ENCODE results near the gene PNKD. TPM values are rescaled to one million over a fixed set of nuclear protein-coding genes. Genes with fewer than 3 reads are reported as not detected.

Gene PNKD
- total RNA-seq, 2 donors from 2014 or later: 103 to 145 TPM

DNA sequence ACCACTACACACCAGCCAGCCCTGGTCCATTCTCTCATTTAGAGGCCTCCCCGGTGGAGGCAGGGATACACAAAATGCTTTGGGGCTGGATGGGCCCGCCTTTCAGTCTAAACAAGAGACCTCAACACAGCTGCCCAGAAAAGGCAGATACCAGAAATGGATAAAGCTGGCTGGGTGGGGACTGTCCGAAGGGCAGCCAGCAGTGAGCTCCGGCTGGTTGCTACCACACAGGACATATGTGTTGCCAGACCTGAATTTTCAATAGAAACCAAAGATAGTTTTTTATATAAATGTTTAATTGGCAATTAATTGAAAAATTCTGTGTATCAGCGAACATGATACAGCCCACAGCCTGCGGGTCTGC is 8.1 kb upstream of the PNKD start:
- H3K4me1 ChIP-seq (replicated peaks): no peaks in the 10 kb centered on the region
- H3K27ac ChIP-seq: no peak overlapping the region
- no peaks in the 10 kb centered on the region for H3K27me3 ChIP-seq (replicated peaks; ENCODE audit: insufficient read depth)
- no peak overlapping the region for H3K4me3 ChIP-seq
- TF ChIP-seq POLR2AphosphoS5 (IDR thresholded peaks at IDR 0.05): no peak
- TF ChIP-seq, protein P1, sequence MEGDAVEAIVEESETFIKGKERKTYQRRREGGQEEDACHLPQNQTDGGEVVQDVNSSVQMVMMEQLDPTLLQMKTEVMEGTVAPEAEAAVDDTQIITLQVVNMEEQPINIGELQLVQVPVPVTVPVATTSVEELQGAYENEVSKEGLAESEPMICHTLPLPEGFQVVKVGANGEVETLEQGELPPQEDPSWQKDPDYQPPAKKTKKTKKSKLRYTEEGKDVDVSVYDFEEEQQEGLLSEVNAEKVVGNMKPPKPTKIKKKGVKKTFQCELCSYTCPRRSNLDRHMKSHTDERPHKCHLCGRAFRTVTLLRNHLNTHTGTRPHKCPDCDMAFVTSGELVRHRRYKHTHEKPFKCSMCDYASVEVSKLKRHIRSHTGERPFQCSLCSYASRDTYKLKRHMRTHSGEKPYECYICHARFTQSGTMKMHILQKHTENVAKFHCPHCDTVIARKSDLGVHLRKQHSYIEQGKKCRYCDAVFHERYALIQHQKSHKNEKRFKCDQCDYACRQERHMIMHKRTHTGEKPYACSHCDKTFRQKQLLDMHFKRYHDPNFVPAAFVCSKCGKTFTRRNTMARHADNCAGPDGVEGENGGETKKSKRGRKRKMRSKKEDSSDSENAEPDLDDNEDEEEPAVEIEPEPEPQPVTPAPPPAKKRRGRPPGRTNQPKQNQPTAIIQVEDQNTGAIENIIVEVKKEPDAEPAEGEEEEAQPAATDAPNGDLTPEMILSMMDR (IDR thresholded peaks at IDR 0.05): no peak
- TF ChIP-seq POLR2A (IDR thresholded peaks at IDR 0.05): no peak
- intact Hi-C loops (cut with DNase I): no loop called here
- 79% methylated on average over 6 of the region's 6 CpGs for WGBS
- DNase-seq (ENCODE audit: low spot score): no peak
- no peaks in the 10 kb centered on the region for H3K9me3 ChIP-seq
- peaks cover 18 to 28% of the 10 kb centered on the region in 2 donors for H3K36me3 ChIP-seq

DNA sequence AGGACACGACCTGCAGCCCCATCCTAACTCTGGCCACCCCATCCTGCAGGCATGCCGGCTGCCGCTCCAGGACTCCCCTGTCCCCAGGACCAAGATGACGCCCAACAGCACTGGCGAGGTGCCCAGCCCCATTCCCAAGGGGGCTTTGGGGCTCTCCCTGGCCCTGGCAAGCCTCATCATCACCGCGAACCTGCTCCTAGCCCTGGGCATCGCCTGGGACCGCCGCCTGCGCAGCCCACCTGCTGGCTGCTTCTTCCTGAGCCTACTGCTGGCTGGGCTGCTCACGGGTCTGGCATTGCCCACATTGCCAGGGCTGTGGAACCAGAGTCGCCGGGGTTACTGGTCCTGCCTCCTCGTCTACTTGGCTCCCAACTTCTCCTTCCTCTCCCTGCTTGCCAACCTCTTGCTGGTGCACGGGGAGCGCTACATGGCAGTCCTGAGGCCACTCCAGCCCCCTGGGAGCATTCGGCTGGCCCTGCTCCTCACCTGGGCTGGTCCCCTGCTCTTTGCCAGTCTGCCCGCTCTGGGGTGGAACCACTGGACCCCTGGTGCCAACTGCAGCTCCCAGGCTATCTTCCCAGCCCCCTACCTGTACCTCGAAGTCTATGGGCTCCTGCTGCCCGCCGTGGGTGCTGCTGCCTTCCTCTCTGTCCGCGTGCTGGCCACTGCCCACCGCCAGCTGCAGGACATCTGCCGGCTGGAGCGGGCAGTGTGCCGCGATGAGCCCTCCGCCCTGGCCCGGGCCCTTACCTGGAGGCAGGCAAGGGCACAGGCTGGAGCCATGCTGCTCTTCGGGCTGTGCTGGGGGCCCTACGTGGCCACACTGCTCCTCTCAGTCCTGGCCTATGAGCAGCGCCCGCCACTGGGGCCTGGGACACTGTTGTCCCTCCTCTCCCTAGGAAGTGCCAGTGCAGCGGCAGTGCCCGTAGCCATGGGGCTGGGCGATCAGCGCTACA is 7.4 kb upstream of the PNKD start:
- H3K27ac ChIP-seq: no peak overlapping the region
- WGBS: 86% methylated on average over 33 of the region's 39 CpGs
- H3K4me1 ChIP-seq (replicated peaks): no peaks in the 10 kb centered on the region
- no peak overlapping the region for H3K4me3 ChIP-seq
- intact Hi-C loops (cut with DNase I): no loop called here
- no peaks in the 10 kb centered on the region for H3K27me3 ChIP-seq (replicated peaks; ENCODE audit: insufficient read depth)
- TF ChIP-seq POLR2AphosphoS5 (IDR thresholded peaks at IDR 0.05) (no peak), POLR2A (IDR thresholded peaks at IDR 0.05) (no peak)
- TF ChIP-seq, protein P1 (IDR thresholded peaks at IDR 0.05): no peak
- peaks cover 18 to 28% of the 10 kb centered on the region in 2 donors for H3K36me3 ChIP-seq
- DNase-seq (ENCODE audit: low spot score): no peak
- no peaks in the 10 kb centered on the region for H3K9me3 ChIP-seq

DNA sequence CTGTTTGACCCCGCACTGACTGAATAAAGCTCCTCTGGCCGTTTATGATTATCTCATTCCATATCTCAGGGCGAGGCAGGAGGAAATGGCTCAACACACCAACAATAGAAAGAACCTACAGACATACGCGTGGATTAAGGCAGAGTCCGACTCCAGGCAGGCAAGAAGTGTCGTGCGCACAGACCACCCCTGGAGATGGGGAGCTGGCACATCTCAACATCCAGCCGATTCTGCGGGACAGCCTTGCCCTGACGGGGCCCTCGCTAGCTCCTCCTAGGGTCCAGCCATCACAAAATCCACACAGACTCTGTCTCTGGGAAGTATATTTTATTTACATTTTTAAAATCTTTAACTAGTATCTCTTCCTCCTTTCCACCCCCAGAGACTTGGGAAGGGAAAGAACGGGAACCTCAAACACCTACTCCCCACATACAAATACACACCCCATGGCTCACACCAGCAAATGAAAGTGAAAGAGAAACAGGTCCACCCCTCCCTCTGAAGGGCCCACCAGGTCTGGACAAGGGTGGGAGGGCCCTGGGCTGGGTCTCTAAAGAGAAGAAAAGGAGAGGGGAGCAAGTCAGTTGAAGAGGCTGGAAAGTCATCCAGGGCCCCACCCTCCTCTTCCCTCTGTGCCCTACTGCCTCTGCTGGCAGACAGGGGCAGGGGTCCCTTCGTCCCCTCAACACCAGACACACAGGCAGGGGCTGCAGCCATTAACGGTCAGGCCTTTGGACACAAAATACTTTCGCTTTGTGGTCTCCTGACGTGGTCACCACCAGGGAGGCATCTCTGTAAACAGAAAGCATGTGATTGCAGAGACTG is 6.3 kb upstream of the PNKD start:
- H3K27me3 ChIP-seq (replicated peaks; ENCODE audit: insufficient read depth): no peaks in the 10 kb centered on the region
- no peak for DNase-seq (ENCODE audit: low spot score)
- H3K36me3 ChIP-seq: peaks cover 18 to 28% of the 10 kb centered on the region in 2 donors
- intact Hi-C loops (cut with DNase I): no loop called here
- no peaks in the 10 kb centered on the region for H3K4me1 ChIP-seq (replicated peaks)
- H3K4me3 ChIP-seq: no peak overlapping the region
- TF ChIP-seq, protein P1 (IDR thresholded peaks at IDR 0.05): no peak
- TF ChIP-seq POLR2A (IDR thresholded peaks at IDR 0.05): no peak
- no peak for TF ChIP-seq POLR2AphosphoS5 (IDR thresholded peaks at IDR 0.05)
- no peaks in the 10 kb centered on the region for H3K9me3 ChIP-seq
- H3K27ac ChIP-seq: no peak overlapping the region
- 65% methylated on average over 17 of the region's 17 CpGs for WGBS

DNA sequence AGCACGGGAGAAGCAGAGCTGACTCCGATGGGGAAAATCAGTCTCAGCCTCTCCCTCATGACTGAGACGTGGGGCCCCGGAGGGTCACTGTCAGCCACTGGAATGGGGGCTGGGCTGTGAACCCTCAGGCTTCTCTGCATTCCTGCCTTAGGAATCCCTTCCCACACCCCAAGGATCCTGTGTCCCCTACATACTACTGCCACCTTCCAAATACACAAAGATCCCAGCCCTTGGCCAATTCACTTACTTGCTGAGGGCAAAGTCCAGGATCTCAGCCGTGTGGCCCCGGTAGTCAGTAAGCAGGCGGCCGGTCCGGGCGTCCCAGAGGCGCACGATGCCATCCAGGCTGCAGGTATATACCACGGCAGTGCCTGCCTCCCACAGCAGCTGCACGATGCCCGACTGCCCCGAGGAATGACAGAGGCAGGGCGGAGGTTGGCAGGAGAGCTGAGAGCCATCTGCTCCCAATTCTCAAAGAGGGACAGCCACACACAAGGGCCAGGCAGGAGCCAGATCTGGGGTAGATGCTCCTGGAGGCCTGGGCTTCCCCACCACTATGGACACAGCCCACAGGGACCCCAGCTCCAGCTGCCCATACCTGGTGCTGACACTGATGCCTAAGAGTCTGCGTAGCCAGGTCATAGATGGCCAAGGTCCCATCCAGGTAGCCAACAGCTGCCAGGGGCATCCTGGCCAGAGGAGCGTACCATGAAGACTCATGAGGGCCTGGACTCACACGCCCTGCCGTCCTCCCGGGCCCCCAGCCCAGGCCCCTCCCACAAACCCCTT is 5.4 kb upstream of the PNKD start:
- Histone ChIP-seq H3K4me3 (no peak overlapping the region), H3K27ac (no peak overlapping the region), H3K27me3 (replicated peaks; ENCODE audit: insufficient read depth) (no peaks in the 10 kb centered on the region), H3K36me3 (peaks cover 18 to 28% of the 10 kb centered on the region in 2 donors), H3K9me3 (no peaks in the 10 kb centered on the region), H3K4me1 (replicated peaks) (no peaks in the 10 kb centered on the region)
- intact Hi-C loops (cut with DNase I): no loop called here
- no peak for TF ChIP-seq POLR2AphosphoS5 (IDR thresholded peaks at IDR 0.05)
- TF ChIP-seq POLR2A (IDR thresholded peaks at IDR 0.05): no peak
- TF ChIP-seq, protein P1 (IDR thresholded peaks at IDR 0.05): no peak
- no peak for DNase-seq (ENCODE audit: low spot score)
- 87% methylated on average over 22 of the region's 22 CpGs for WGBS
